H7 (cell line): ENCODE results near the gene MSH5. TPM values are rescaled to one million over a fixed set of nuclear protein-coding genes. Genes with fewer than 3 reads are reported as not detected.
A peak's percentile ranks its signal among the peaks of the same experiment; 100 is the strongest.

Source experiments
- DNase-seq: peaks from one replicate; pipeline ENCODE4 v3.0.0; 2012
- H3K27me3 ChIP-seq: 2 replicates; pipeline ENCODE4 v1.6.0; 2011; ENCODE audit warnings: mild to moderate bottlenecking, low read length; ENCODE audit not compliant: control insufficient read depth, insufficient read depth
- H3K36me3 ChIP-seq: replicated peaks from 2 replicates; pipeline ENCODE4 v1.5.1; 2011; ENCODE audit warnings: low read length; ENCODE audit not compliant: control insufficient read depth, insufficient read depth
- H3K4me3 ChIP-seq: 2 replicates; pipeline ENCODE4 v1.5.1; 2011; ENCODE audit warnings: low read depth, mild to moderate bottlenecking, control low read depth, low read length, moderate library complexity; ENCODE audit not compliant: insufficient read depth
- total RNA-seq: library from RNA; depleted of rRNA; stranded (reverse); fragments of >200 nt; shearing (Covaris generic); gene quantifications from 2 replicates; pipeline ENCODE4 v1.2.3, GENCODE V29; 2014

Gene MSH5
- total RNA-seq, 1 experiment from 2014 or later: 19.5 TPM

- no peak for DNase-seq
- H3K27me3 ChIP-seq: no peaks in the 10 kb centered on the region
- H3K36me3 ChIP-seq: peaks cover 6% of the 10 kb centered on the region
- no peak overlapping the region for H3K4me3 ChIP-seq
Measured at GRCh38 chr6:31749301-31750036, 9.7 kb downstream of the MSH5 start.

GRCh38 chr6:31750411-31751022 is 10.7 kb downstream of the MSH5 start:
- Histone ChIP-seq H3K4me3 (no peak overlapping the region), H3K27me3 (no peaks in the 10 kb centered on the region), H3K36me3 (peaks cover 6% of the 10 kb centered on the region)
- DNase-seq: no peak

- no peak overlapping the region for H3K4me3 ChIP-seq
- DNase-seq: no peak
- no peaks in the 10 kb centered on the region for H3K27me3 ChIP-seq
- peaks cover under 1% of the 10 kb centered on the region; the same call in 1 of the 2 replicates for H3K36me3 ChIP-seq
Measured at GRCh38 chr6:31752739-31753319, 13.0 kb downstream of the MSH5 start.

GRCh38 chr6:31758281-31758680 is 18.5 kb downstream of the MSH5 start:
- DNase-seq: no peak
- Histone ChIP-seq H3K36me3 (peaks cover 19% of the 10 kb centered on the region), H3K27me3 (no peaks in the 10 kb centered on the region), H3K4me3 (no peak overlapping the region)

GRCh38 chr6:31760790-31761189 is 21.0 kb downstream of the MSH5 start:
- no peak for DNase-seq
- Histone ChIP-seq H3K36me3 (peaks cover 22% of the 10 kb centered on the region), H3K4me3 (no peak overlapping the region), H3K27me3 (no peaks in the 10 kb centered on the region; the same call in 1 of the 2 replicates)

GRCh38 chr6:31761343-31761742 is 21.5 kb downstream of the MSH5 start:
- H3K4me3 ChIP-seq: no peak overlapping the region
- no peaks in the 10 kb centered on the region; the same call in 1 of the 2 replicates for H3K27me3 ChIP-seq
- H3K36me3 ChIP-seq: peaks cover 22% of the 10 kb centered on the region
- no peak for DNase-seq

GRCh38 chr6:31762356-31762755 is 22.6 kb downstream of the MSH5 start, which contains the start of gene SAPCD1:
Gene SAPCD1, plus strand, starts transcription at chr6:31762656. Its CDS starts 399 bp downstream, at chr6:31763055.
- DNase-seq: peak; percentile 15
- no peaks in the 10 kb centered on the region; the same call in 1 of the 2 replicates for H3K27me3 ChIP-seq
- no peak within 1 kb of the TSS for H3K4me3 ChIP-seq
- peaks cover 22% of the 10 kb centered on the region for H3K36me3 ChIP-seq

GRCh38 chr6:31762878-31763618 is 23.2 kb downstream of the MSH5 start:
- H3K27me3 ChIP-seq: no peaks in the 10 kb centered on the region; the same call in 1 of the 2 replicates
- peaks cover 22% of the 10 kb centered on the region for H3K36me3 ChIP-seq
- peak; percentile 43 for DNase-seq
- no peak overlapping the region for H3K4me3 ChIP-seq

- H3K27me3 ChIP-seq: no peaks in the 10 kb centered on the region; the same call in 1 of the 2 replicates
- peaks cover 22% of the 10 kb centered on the region for H3K36me3 ChIP-seq
- peak; percentile 78 for DNase-seq
- H3K4me3 ChIP-seq: no peak overlapping the region
Measured at GRCh38 chr6:31763619-31763940, 23.8 kb downstream of the MSH5 start.

GRCh38 chr6:31764198-31764597 is 24.4 kb downstream of the MSH5 start:
- DNase-seq: peak; percentile 40
- H3K27me3 ChIP-seq: no peaks in the 10 kb centered on the region; the same call in 1 of the 2 replicates
- H3K4me3 ChIP-seq: no peak overlapping the region
- H3K36me3 ChIP-seq: peaks cover 21% of the 10 kb centered on the region

GRCh38 chr6:31765559-31765909 is 25.7 kb downstream of the MSH5 start:
- Histone ChIP-seq H3K4me3 (no peak overlapping the region), H3K36me3 (peaks cover 15% of the 10 kb centered on the region), H3K27me3 (no peaks in the 10 kb centered on the region; the same call in 1 of the 2 replicates)
- no peak for DNase-seq

- peak; percentile 95 for DNase-seq
- Histone ChIP-seq H3K36me3 (peaks cover 11% of the 10 kb centered on the region), H3K4me3 (peak overlapping the region; percentile 48), H3K27me3 (no peaks in the 10 kb centered on the region; the same call in 1 of the 2 replicates)
Measured at GRCh38 chr6:31765910-31766794, 26.3 kb downstream of the MSH5 start.

GRCh38 chr6:31767096-31767645 is 27.4 kb downstream of the MSH5 start:
- DNase-seq: peak; percentile 53
- Histone ChIP-seq H3K36me3 (peaks cover 3% of the 10 kb centered on the region), H3K27me3 (no peaks in the 10 kb centered on the region; the same call in 1 of the 2 replicates), H3K4me3 (no peak overlapping the region)
